ENCODE measurements around the gene IQCN.

Gene IQCN

DNA sequence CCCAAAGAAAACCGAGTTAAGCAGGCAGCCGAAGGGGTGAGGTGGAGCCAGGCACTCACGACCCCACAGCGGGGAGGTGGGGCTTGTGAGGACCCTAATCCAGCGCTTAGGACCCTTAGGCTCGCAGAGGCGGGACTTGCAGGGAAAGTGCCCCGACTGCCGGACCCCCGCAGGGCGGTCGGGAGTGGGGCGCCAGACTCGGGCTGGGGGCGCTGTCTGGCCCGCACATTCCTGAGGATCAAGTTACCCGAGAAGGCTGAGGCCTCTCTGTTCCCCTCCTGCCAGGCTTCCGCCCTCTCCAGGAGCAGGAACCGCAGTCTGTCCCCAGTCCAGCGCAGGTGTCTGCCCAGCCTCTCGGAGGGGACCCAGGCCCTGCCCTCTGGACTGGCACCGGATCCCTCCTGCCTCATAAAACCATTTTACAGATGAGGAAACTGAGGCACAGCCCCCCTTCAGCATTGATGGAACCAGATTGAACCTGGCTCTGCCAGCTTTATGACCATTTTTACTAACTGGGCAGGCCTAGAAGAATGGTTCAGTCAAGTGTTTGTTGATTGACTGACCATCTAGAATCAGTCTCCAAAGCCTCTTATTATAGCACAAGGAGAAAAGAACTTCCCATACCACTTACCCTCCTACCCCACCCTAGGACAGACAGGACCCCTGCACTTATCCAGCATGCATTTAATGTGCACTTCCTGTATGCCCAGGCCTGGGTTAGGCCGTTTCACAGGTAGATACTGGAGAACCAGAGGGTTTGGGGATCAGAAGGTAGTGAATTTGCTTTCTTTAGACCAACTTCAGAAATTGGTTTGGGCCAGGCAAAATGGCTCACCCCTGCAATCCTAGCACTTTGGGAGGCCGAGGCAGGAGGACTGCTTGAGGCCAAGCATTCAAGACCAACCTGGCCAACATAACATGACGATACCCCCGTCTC, 13.9 kb upstream of the IQCN start:
- DNase-seq (ENCODE audit: low read depth in 2 of 2), result no peak

DNA sequence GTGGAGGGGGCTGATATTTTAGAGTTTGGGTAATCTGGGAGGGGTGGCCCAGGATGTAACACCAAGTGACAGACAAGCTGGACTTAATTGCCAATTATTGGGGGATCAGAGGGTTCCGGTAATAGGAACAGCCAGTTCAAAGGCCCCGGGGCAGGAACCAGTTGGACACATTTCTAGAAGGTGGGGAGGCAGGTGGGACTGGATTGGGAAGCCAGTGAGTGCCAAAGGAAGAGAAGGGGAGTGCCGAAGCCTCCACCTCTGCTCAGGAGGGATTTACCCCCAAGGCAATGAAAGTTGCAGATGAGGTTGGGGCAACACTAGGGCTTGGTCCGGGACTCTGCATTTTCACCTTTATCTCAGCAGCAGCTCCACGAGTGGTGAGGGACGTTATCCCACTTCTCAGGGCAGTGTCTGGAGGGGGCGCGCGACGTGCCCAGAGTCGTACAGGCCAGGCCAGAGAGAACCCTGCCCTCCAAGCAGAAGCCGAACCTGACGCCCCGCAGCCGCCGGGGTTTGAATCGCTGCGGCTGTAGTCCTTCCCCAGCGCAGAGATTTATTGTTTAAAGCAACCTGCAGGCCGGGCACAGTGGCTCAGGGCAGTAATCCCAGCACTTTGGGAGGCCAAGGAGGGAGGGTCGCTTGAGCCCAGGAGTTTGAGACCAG, 12.9 kb upstream of the IQCN start:
- DNase-seq (ENCODE audit: low read depth in 2 of 2), result no peak

DNA sequence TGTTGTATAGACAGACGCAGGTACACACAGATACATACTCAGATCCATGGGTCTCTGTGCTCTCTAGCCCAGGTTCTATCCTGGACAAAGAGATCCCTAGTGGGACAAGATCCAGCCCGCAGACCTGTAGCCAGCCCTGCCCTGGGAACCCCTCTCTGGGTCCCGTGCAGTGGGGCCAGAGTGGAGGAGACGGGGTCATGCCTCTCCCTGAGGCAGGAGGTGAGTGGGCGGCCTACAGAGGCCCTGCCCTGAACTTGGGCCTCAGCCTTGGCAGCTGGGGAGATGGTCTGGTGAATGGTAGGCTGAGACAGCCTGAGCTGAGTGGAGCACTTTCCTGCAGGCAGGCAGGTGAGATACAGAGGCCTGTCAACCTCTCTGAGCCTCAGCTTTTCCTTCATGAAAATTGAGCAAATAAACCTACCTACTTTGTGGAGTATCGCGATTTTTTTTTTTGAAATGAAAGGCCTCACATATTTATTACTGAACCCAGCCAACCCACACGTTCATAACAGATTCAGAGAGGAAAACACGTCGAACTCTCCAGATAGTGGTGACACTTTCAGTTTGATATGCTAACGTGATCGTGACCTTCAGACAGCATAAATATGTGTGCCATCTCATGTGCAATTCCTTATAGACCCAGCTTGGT, 10.6 kb upstream of the IQCN start:
- no peak for DNase-seq (ENCODE audit: low read depth in 2 of 2)

DNA sequence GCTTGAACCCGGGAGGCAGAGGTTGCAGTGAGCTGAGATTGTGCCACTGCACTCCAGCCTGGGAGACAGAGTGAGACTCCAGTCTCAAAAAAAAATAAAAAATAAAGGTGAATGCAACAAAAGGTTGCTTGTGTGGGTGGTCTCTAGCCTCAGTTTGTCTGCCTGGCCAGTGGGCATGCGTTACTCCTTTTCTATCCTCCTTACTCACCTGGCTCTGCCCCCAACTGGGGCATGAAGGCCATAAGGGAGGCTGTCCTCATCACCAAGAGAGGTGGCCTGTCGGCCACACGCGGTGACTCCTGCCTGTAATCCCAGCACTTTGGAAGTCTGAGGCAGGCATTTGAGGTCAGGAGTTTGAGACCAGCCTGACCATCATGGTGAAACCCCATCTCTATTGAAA, 9.1 kb upstream of the IQCN start:
- DNase-seq (ENCODE audit: low read depth in 2 of 2), result no peak

DNA sequence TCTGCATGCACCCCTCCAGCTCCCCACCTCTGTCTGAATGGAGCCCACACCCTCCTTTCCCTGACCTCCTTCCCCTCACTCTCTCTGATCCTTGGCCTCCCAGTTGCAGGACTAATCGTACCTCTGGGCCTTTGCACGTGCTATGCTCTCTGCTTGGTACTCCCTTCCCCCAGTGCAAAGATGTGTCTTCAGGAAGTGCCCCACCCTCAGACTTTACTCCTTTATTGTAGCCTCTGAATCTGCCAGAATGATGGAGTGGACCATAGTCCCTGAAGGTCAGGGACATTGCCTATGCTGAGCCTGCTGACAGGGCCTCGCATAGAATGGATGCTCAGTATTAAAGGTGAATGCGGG, 8.5 kb upstream of the IQCN start:
- no peak for DNase-seq (ENCODE audit: low read depth in 2 of 2)

DNA sequence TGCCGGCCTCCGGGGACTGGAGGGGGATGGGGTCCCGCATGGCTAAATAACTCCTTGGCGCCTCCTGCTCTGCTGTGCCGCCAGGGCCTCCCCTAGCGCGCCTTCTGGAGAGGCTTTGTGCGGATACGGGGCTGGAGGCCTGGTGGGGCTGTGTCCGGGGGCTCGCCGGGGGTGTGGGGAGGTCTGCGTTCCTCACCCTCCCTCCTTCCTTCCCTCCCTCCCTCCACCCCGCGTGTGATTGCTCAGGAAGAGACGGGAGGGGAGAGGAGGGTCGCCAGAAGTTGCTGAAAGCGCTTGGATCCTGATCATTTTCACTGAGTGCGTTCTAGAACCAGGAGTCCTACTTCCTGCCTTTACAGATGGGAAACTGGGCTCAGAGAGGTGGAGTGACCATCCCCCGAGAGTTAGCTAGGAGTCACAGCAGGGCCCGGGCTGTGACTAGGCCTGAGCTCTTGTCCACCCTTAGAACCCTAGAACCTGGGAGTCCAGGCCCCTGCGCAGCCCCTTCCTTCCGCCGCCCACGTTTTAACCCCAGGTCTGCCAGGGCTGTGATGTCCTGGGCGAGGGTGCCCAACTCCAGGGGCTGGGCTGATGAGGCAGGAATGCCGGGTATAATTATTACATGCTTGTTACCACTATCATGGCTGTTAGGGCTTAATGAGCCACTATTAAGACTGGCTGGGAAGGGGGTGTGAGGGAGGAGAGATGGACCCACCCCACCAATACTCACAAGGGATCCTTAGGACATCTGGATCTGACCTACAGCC, 8.0 kb upstream of the IQCN start:
- no peak for DNase-seq (ENCODE audit: low read depth in 2 of 2)

DNA sequence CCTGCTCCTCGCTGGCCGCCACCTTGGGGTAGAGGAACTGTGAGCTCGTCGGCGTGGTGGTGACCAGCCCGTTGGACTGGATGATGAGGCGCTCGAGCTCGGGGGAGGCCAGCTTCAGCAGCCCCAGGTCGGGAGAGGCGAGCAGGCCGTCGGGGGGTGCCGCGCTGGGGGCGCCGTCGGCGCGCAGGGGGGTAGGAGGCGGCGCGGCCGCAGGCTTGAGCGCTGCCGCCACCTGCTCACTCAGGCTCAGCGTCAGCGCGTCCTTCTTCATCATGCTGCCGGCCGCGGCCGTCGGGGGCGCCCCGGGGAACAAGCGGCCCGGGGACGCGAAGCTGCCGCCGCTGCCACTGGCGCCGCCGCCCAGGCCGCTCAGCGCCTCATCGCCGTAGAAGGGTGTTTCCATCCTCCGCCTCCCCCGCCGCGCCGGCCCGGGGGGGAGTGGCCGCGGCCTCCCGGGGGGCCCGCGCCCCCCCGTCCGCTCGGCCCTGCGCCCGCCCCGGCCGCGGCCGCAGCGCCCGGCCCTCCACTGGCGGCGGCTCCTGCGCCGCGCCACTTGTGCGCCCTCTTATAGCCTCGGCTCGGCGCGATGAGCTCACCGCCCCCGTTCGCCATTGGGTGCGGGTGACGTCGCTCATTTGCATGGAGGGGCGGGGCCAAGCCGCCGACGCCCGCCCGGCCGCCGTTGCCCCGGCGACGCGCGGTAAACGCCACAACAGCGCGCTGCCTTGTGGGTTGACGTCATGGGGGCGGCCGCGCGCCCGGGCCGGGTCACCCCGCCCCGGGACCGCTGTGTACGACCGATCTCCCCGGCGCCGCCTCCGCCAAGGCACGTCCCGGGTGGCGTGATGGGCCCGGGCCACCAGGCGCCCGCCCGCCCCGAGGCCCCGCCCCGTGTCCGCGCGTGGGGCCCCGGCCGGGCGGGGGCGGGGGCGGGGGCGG, 7.1 kb upstream of the IQCN start, which contains the start of gene JUND:
TSS of gene JUND (minus strand) at position 541 of the 939 bp plus-strand sequence. CDS start at position 403, 138 bp downstream.
- DNase-seq (ENCODE audit: low read depth in 2 of 2), result peak; percentile 89 to 97

DNA sequence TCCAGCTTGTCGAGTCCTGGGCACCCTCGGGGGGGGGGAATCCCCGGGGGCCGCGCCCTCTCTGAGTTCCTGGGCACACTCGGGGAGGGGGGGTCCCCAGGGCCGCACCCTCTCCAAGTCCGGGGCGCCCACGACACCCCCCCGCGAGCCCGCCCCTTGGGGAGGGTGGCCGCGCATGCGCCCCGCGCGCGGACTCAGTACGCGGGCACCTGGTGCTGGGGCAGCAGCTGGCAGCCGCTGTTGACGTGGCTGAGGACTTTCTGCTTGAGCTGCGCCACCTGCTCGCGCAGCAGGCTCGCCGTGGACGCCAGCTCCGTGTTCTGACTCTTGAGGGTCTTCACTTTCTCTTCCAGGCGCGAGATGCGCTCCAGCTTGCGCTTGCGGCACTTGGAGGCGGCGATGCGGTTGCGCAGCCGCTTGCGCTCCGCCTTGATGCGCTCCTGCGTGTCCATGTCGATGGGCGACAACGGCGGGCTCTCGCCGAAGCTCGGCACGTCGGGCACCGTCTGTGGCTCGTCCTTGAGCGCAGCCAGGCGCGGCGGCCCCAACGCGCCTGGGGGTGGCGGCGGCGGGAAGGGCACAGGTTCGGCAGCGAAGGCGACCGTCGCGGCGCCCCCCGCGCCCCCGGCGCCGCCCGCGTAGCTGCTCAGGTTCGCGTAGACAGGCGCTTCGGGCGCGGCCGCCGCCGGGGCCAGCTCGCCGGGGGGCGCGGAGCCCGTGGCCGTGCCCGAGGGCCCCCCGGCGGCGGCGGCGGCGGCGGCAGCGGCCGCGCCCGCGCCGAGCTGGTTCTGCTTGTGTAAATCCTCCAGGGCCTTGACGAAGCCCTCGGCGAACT, 6.2 kb upstream of the IQCN start:
- peak; percentile 55 to 77 for DNase-seq (ENCODE audit: low read depth in 2 of 2)

DNA sequence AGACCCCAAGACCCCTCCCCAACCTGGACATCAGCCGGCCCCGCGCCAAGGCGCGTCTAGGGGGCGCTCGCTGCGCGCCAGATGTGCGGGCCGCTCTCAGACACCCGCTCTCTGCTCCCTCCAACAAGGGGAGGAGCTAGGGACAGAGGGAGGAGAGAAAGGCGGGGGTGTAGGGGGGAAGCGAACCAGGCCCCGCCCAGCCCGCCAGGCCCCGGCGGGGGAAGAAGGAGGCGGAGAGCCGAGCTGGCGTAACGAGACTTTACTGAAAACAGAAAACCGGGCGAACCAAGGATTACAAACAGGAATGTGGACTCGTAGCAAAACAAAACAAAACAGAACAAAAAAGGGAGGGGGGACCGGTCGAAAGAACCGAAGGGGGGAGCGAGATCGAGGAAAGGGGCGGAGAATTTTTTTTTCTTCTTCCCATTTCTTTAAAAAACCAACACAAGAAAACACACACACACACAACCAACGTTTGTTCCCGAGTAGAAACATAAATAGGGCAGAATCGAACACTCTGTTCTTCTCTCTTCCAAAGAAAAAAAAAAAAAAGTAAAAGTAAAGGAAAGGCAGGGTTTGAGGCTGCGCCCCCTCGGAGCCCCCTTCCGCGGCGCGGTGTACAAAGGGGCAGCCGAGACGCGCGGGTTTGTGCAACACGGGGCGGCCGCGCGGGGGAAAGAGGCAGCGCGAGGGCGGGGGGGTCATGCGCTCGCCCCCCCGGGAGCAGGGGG, 5.4 kb upstream of the IQCN start:
- DNase-seq (ENCODE audit: low read depth in 2 of 2), result peak; percentile 86 to 88

DNA sequence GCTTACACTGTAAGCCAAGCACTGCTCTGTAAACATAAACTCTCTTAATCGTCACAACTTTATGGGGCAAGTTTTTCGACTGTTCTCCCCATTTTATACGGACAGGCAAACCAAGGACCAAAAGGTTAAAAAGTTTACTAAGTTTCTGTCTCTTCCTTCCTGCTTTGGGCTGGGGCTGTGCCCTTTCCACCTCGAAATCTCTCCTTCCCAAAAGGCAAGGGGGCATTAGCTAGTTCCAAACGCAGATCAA, 4.9 kb upstream of the IQCN start:
- no peak for DNase-seq (ENCODE audit: low read depth in 2 of 2)

DNA sequence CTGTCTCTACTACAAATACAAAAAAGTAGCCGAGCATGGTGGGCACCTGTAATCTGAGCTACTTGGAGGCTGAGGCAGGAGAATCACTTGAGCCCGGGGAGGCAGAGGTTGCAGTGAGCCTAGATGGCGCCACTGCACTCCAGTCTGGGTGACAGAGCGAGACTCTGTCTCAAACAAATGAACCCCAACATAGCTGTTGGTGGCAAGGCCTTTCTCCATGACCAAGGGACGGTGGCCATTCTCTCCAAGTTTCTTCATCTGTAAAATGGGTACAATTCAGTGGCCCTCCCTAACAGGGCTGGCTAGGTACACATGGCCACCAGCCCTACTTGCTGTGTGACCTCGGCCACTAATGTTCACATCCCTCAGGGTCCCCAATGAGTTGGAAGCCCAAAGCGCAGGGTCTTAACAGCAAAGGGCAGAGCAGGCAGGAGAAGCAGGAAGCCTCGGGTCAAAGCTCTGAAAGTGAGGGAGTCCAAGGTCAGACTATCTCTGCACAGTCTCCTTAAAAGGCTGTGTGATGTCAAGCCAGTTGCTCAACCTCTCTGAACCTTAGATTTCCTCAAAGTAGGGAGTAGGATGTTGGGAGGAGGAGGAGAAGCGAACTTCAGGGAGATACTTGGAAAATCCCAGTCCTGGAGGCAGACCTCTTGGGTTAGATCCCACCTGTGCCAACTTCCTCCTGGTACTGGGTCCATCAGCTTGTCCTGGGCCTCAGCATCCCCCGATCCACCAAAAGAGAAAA, 4.4 kb upstream of the IQCN start:
- peak in 1 of 2 donors; percentile 33 for DNase-seq (ENCODE audit: low read depth in 2 of 2)

DNA sequence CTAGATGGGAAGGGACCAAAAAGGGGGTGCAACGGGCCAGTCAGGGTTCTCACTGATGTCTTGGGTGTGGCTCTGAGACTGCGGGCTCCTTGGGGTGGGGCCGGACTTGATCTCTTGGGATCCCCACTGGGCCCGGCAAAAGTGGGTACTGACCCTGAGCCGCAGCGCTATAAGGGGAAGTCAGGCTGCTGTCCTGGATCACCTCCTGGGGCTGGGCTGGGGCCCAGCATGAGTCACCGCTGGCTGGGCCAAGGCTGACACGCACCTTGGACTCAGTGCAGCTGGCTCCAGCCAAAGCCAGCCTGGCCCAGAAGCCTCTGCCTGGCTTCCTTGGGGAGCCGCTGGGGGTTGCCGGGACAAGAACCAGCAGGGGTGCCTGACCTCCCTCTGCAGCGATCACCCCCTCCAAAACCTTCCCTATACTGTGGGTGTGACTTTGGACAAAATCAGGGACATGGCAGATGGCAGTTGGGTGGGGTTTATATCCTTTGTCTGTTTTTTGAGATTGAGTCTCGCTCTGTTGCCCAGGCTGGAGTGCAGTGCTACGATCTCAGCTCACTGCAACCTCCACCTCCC, 617 bp upstream of the IQCN start:
- no peak for DNase-seq (ENCODE audit: low read depth in 2 of 2)

DNA sequence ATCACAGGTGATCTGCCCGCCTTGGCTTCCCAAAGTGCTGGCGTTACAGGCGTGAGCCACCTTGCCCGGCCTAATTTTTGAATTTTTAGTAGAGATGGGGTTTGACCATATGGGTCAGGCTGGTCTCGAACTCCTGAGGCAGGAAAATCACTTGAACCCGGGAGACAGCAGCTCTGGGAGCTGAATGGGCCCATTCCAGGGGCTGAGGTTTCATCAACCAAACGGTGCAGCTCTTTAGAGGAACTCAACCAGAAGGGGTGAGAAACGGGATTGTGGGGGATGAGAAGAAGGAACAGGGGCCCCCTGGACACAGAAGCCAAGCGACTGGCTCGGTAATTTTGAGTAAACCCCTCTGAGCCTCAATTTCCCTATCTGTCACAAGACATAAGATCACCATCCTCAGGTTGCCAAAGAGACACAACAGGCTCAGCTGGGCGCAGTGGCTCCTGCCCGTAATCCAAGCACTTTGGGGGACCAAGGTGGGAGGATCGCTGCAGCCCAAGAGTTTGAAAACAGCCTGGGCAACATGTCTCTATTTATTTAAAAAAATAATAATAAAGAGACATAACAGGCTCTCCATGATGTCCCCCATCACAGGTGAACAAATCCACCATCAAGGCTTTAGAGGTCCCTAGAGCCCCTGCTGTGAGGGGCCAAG, 562 bp downstream of the IQCN start:
- DNase-seq (ENCODE audit: low read depth in 2 of 2), result no peak

DNA sequence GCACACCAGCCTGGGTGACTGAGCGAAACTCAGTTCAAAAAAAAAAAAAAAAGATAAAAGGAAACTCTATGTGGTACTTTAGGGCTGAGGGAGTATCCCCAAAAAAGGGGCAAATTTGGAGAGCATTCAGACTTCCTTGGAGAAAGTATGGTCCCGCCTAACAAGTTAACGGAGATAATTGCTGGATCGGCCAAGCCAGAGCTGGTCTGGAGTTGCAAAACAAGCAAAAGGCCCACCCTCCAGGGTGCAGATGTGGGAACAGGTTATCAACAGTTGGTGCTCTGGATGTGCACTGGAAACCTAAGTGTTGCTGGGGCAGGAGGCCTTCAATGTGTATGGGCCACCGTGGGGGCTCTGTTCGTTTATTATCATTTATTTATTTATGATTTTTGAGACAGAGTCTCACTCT, 2.8 kb downstream of the IQCN start:
- no peak for DNase-seq (ENCODE audit: low read depth in 2 of 2)

DNA sequence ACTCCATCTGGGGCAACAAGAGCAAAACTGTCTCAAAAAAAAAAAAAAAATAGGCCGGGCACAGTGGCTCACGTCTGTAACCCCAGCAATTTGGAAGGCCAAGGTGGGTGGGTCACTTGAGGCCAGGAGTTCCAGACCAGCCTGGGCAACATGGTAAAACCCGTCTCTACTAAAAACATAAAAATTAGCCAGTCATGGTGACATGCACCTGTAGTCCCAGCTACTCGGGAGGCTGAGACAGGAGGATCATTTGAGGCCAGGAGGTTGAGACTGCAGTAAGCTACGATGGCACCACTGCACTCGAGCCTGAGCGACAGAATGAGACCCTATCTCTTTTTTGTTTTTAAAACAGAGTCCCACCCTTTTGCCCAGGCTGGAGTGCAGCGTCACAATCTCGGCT, 3.9 kb downstream of the IQCN start:
- DNase-seq (ENCODE audit: low read depth in 2 of 2), result no peak

DNA sequence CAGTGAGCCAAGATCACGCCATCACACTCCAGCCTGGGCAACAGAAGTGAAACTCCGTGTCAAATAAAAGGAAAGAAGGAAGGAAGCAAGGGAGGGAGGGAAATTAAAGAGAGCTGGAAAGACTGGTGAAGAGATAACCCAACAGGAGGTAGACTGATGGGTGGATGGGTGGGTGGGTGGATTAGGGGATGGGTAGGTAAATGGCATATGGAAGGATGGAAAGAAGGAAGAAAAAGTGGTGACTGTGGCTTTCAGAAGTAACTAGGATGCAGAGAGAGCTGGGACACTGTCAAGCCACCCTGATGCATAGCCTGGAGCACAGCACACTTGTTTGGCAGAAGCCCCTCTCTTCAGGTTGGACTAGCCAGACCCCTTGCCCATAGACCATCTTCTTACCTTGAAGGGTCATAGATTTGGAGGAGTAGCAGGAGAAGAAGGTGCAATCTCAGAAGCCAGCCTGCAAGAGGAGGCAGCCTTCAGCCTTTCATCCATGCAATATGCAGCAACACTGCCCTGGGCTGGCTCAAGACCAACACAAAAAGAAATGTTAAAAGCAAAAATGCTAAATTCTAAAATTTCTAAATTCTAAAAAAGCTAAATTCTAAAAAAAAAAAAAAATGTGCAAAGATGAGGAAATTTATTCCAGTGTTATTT, 5.1 kb downstream of the IQCN start:
- no peak for DNase-seq (ENCODE audit: low read depth in 2 of 2)
